GM10847 (cell line): Measurements from ENCODE around the gene CARMIL1.

ENCODE experiments used
- POLR2A ChIP-seq: IDR thresholded peaks from 2 replicates; pipeline ENCODE4 v1.6.1; 2011; ENCODE audit not compliant: insufficient read length; ENCODE audit errors: extremely low read depth

Gene CARMIL1

DNA sequence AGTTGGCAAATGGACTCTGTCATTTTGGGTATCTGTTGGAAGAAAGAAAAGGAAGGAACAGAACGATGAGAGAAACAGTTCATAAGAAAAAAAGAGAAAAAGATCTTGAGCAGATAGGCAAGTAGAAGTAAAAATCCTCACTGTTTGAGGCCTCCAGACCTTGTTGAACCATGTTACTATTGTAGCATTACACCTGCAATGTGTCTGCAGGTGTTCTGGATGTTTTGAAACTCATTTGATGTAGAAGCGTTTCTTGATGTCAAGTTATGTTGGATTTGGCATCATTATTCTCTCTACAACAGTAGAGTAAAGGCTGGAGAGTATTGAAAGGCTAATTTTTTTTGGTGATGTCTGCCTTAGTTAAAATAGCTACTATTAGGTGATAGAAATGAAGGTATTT is 108.7 kb downstream of the CARMIL1 start:
- no peak for TF ChIP-seq POLR2A

DNA sequence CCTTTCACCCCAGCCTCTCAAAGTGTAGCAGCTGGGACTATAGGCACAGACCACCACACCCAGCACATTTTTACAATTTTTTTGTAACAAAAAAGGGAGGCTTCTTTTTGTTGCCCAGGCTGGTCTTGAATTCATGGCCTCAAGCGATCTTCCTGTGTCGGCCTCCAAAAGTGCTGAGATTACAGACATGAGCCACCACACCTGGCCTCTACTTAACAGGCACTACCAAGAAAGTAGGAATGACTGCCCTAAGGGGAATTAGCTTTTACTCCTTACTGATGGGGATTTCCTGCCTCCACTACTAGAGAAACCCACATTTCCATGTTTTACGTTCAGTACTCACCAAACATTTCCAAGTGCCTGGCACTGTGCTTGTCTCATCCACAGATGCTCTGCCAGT is 109.6 kb downstream of the CARMIL1 start:
- TF ChIP-seq POLR2A, result no peak

DNA sequence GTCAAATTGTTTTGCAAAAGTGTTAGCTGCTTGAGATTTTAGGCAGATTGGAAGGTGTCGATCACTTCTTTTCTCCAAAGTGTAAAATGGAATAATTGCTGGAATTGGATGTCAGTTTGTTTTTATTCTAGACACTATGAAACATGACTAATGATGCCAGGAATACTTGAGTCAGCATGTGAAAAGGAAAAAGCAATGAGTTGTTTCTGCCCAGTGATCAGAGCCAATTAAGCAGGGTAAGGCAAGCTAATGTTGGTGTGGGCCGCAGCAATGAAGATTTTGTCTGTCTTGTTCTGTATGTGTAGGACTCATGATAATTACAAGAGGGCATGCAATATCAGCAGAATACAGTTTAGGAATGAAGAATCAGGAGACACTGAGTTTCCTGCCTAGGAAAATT is 110.3 kb downstream of the CARMIL1 start:
- TF ChIP-seq POLR2A, result no peak

DNA sequence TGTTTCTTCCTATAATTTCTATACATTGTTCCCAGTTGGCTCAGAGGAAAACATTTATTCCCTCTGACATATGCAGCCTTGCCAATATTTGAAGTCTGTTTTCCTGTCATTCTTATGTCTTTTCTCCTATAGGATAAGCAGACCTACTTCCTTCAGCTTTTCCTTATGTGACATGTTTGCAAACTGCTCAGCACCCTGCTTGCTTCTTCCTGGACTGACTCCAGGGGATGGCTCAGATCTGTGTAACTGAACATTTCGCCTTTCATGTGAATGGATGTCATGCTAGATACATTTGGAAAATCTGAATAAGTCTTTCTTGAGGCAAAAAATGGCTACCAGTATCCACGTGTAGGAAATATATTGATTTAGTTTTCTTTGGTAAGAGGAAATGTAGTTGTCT is 113.2 kb downstream of the CARMIL1 start:
- no peak for TF ChIP-seq POLR2A

DNA sequence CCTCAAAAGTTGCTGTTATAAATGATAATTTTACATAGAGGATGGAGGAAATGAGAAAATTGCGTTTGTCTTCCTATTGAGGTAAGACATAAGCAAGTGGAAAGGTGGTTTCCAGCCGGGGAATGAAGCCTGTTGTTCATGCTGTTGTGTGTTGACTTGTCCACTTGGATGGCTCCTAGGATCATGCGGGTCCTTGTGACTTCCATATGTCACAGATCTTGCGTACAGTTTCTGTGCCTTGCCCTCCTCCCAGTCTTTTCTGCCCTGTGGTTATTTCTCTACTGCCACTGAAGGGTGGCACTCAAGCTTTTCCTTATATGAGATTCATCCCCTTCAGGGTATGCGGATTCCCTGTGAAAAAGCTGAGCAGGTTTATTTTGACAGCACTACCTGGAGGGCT is 116.6 kb downstream of the CARMIL1 start:
- TF ChIP-seq POLR2A, result no peak

DNA sequence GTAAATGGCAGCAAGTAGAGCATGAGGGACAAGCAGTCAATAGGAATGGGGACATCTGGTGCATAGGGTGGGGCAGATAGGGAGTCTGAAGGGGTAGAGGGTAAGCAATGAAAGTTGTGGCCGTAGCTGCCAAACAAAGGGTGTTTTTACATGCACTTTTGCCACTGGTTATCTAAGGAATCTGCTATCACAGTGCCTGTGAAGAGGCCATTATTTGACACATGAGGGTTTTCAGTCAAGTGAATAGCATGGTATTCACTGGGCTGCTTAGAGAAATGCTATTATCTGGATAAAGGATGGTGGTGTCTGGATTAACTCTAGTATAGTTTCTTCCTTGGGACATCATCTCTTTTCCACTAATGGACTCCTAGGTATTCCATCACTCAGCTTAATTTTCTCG is 118.2 kb downstream of the CARMIL1 start:
- no peak for TF ChIP-seq POLR2A

DNA sequence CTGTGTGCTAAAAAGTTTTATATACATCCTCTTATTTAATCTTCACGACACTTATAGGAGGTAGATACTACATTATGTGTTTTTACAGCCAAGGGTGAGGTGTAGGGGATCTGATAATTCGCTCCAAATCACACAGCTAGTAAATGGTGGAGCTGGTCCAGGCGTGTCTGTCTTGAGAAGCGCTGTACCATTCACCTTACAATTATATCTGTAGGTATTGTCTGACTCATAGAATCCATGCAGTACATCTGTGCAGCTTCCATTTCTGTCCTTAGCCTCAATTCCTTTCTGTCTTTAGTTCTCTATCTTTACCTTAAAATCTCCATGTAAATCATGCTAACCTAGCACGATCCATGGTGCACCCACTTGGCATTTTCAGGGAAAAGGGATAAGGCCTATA is 120.7 kb downstream of the CARMIL1 start:
- no peak for TF ChIP-seq POLR2A

DNA sequence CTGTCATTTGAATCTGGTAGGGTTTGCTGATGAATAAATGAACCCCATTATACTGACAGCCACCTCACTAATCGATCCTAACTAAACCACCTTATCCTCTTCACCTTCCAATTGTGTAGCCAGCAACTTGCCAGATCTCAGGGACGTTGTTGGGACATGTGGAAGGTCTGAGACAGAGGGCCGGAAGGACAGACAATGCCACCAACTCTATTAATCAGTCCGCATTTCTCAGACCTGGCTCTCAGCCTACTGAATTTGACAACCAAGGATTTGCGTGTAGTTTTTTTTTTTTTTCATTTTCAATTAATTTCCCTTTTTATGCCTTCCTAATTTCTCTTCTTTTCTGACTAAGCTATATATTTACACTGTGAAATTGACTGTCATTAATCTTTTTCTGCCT is 122.5 kb downstream of the CARMIL1 start:
- TF ChIP-seq POLR2A, result no peak

DNA sequence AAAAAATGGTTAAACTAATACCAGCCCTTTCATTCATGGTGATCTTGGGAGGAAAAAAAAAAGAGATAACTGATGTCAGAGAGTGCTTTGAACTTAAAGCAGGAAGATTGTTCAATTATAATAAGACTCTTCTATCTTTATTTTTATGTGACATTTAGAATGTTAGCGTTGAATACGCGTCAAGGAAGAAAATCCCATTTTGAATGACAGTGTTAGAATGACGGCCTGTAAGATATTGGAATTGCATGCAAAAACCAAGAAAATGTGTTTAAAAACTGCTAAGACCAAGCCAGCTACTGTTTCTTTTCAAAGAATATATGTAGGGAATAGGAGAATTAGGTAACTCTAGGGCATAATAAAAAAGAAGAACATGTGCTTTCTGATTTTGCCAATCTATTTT is 123.0 kb downstream of the CARMIL1 start:
- TF ChIP-seq POLR2A, result no peak

DNA sequence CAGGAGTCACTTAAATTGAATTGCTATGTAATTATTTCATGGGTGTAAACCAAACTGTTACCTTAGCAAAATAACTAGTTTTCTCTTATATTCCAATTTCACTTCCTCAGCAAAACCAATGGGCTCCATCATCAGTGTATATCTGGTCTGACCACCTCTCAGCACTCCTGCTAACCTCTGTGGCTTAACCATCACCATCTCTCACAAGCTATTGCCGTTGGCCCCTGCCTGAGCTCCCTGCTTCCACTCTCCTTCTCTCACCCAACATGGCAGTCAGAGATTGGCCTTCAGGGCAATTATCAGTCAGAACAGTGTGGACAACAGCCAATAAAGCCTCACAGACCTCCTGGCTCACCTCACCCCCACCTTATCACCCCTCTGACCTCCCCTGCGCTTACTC is 124.0 kb downstream of the CARMIL1 start:
- TF ChIP-seq POLR2A, result no peak

DNA sequence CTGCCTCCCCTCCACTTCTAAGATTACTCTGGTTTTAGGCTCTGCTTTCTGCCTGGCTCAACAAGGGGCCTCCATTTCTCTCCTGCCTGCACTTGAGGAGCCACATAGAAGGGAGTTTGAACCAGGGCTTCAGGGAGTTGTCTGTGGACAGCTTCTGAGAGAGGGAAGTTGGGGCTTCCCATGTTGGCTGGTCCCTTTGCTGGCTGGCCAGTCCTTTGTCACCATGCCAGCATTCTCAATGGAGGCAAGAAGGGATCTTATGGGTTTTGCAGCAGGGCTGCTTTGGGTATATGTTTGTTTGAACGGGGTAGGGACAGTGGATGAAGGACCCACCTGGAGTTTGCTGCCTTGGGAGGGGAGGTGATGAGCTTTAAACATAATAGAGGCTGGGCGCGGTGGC is 124.9 kb downstream of the CARMIL1 start:
- no peak for TF ChIP-seq POLR2A

DNA sequence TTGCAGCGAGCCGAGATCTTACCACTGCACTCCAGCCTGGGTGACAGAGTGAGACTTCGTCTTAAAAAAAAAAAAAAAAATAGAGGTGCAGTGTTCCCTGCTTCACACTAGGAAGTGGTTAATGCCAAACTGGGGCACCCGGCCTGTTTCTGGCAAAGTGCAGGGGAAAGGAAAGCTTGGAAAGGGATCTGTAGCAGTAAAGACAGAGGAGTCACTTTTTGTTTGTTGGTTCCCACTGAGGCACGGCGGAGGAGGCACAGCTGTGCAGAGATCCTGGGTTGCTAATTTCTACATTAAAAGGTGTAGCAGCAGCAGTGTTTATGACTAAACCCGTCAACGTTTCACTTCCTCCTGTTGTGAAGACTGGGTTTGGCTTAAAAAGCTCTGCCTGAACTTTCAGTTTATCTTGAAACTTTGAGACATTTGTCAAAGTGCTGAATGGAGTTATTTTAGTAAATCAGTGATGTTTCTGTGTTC is 125.6 kb downstream of the CARMIL1 start:
- no peak for TF ChIP-seq POLR2A

DNA sequence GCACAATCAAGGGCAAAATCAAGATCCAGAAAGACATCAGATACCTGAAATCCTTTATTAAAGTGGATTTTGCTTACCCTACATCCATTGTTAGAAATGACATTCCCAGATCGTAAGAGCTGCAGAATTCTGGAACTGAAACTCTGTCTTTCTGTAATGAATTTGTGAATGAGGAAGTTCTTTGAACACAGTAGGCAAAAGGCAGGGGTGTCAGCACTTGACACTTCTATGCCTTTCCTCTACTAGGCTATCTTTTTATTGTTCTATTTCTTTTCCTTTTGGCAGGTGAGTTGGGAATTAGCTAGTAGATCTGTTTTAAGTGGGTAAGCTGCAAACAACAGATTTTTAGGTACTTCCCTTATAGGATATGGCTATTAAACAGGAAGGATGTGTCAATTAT is 126.3 kb downstream of the CARMIL1 start:
- no peak for TF ChIP-seq POLR2A

DNA sequence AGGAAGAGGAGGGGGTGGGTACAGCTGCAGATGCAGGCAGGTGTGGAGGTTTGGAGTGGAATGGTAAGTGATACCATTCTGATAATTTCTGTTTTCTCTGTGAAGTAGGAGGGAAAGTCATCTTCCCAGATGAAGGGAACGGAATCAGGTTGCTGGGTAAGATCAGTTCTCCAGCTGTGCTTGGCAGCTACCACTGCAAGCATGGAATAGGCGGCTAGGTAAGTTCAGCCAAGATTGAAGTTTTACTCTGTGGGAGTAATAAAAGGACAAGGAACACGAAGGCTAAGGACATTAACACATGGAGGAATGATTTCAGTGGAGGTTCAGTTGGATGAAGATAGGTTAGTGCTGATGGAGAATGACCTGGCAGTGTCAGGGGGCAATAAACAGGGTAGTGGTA is 128.3 kb downstream of the CARMIL1 start:
- no peak for TF ChIP-seq POLR2A

DNA sequence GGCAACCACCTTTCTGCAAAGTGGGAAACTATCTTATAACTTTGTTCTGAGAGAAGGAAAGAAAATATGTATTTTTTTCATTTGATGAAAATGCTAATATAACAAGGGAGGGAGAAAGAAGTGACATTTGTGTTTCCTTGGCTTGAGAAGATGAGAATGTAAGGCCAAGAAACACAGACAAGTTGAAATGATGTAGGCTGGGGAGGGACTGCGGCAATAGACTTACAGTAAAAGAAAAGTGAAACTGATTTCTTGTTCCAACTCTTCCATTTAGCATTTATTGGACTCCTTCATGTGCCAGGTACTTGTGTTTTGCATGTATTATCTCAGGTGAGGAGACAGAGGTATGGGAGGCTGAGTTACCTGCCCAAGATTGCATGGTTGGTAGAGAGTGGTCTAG is 130.9 kb downstream of the CARMIL1 start:
- TF ChIP-seq POLR2A, result no peak

DNA sequence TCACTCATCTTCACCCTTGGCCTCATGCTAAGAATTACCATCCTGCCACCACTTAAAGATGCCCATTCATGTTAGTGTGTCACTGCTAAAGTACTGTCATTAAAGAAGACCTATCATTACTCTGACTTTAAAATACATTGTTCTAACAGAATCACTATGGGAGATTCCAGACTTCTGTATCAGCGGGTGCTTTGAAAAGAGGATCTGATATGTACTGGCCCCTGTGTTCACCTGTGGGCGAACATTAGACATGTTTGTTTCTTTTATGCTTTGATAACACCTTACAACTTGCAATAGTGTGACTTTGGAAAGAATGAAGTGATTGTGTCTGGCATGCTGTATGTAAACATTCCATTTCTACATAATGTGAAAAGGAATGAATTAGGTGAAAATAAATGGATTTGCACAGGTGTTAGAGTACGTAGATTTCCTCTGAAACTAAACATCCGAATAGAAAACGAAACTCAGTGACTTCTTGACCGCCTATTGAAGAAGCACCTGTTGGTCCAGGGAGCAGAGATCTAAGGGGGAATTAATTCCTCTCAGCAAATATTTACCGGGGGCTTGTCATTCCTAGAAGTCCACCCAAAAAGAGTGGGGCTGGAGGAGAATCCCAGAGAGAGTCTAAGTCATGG is 132.3 kb downstream of the CARMIL1 start:
- TF ChIP-seq POLR2A, result no peak

DNA sequence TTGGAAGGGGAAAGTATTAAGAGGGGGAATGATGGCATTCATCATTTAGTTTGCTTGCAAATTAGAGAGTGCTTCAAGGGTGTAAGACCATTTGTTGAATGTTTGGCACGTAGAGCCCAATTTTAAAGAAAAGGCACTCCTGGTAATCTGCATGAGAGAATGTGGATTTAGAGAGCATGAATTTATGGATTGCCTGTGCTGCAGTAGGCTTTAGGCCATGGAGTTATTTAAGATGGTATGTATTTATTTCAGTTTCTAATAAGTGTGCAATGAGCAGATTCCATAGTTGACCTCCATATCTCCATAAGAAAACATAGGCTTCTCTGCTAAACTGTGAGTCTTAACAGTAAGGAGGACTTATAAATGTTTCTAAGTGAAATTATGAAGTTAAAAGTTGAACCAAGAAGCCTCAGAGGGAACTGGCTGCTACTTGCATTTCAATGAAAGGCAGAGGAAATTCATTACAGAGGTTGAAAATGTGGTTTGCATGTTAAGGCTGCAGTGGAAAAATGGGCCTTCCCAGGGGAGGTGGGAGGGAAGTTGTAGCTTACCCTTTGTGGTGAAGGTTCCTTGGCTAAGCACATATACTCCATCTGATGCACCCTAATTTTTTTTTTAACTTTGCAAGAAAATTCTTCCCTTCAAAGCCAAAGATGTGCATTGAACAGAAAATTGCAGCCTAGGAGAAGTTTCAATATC is 134.2 kb downstream of the CARMIL1 start:
- TF ChIP-seq POLR2A, result no peak

DNA sequence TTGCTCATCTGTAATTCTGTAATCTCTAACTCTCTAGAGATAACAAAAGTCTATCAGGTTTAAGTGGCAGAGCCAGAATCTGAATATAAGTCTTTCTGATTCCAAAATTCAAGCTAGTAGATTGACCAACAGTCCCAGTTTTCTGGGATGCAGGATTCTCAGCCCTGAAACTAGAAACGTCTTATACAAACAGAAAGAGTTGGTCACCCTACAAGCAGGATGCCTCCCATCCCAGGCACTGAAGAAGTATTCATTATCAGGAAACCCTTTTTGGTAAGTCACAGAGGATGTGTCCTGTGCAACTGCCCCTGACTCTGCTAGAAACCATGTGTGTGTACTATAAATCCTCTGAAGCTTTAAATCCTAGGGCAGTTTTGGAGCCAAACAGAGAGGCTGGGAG is 135.0 kb downstream of the CARMIL1 start:
- TF ChIP-seq POLR2A, result no peak

DNA sequence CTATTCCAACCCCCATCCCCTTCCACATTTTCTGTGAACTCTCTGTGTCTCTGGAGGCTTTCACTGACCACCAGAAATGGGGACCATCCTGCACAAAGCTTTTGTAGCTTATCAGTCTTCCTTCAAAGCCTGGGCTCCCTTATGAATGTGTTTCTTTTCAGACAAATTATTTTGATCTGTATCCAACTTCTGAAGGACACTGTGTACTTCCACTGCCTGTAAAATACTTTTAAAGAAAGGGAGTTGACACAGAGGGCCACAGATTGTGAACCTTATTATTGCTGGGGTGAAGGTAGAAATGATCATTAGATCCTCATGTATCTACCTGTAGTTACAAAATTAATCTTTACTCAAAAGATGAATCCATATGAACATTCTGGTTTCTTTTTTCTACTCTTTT is 135.6 kb downstream of the CARMIL1 start:
- TF ChIP-seq POLR2A, result no peak
